ENCODE measurements around the gene MARVELD1. TPM values are rescaled to one million over a fixed set of nuclear protein-coding genes. Genes with fewer than 3 reads are reported as not detected.
A peak's percentile ranks its signal among the peaks of the same experiment; 100 is the strongest.

The MARVELD1 gene
- total RNA-seq, 1 donor from 2014 or later = 43.7 TPM

GRCh38 chr10:97729014-97729413 lies 15.5 kb downstream of the MARVELD1 start:
- H3K36me3 ChIP-seq = no peaks in the 10 kb centered on the region
- H3K27me3 ChIP-seq = no peaks in the 10 kb centered on the region
- no peak for DNase-seq (ENCODE audit: low spot score in 2 of 2)
- TF ChIP-seq CTCF (IDR thresholded peaks at IDR 0.05) = no peak
- H3K4me1 ChIP-seq = peaks cover 2 to 16% of the 10 kb centered on the region in 2 donors
- no peak overlapping the region for H3K4me3 ChIP-seq
- no peaks in the 10 kb centered on the region for H3K9me3 ChIP-seq
- H3K27ac ChIP-seq = no peak overlapping the region
- intact Hi-C loops (cut with DNase I) = no loop called here

GRCh38 chr10:97731346-97732051 lies 18.0 kb downstream of the MARVELD1 start:
- peaks cover 2 to 7% of the 10 kb centered on the region in 2 donors for H3K4me1 ChIP-seq
- peak; percentile 75 to 81 (median 81) for TF ChIP-seq CTCF (IDR thresholded peaks at IDR 0.05)
- H3K27me3 ChIP-seq = no peaks in the 10 kb centered on the region
- intact Hi-C loops (cut with DNase I) = loop anchor here (1.0 to 10.0 kb wide), 4 partner anchors 22 to 307 kb away; partner anchors contain the start of gene PGAM1
- H3K27ac ChIP-seq = no peak overlapping the region
- H3K9me3 ChIP-seq = no peaks in the 10 kb centered on the region
- H3K4me3 ChIP-seq = no peak overlapping the region
- DNase-seq (ENCODE audit: low spot score in 2 of 2) = peak in 1 of 2 donors; percentile 87
- H3K36me3 ChIP-seq = no peaks in the 10 kb centered on the region

GRCh38 chr10:97732052-97732359 lies 18.5 kb downstream of the MARVELD1 start:
- intact Hi-C loops (cut with DNase I) = loop anchor here (10.0 kb wide), 1 partner anchor 307 kb away; the partner anchor contains the start of gene PGAM1
- H3K36me3 ChIP-seq = no peaks in the 10 kb centered on the region
- H3K27me3 ChIP-seq = no peaks in the 10 kb centered on the region

GRCh38 chr10:97733256-97733655 lies 19.7 kb downstream of the MARVELD1 start:
- H3K36me3 ChIP-seq = no peaks in the 10 kb centered on the region
- peaks cover 5 to 9% of the 10 kb centered on the region in 2 donors for H3K4me1 ChIP-seq
- no peaks in the 10 kb centered on the region for H3K27me3 ChIP-seq
- intact Hi-C loops (cut with DNase I) = loop anchor here (10.0 kb wide), 1 partner anchor 308 kb away; the partner anchor contains the start of gene PGAM1
- no peak for TF ChIP-seq CTCF (IDR thresholded peaks at IDR 0.05)
- no peak overlapping the region for H3K27ac ChIP-seq
- H3K9me3 ChIP-seq = no peaks in the 10 kb centered on the region
- H3K4me3 ChIP-seq = no peak overlapping the region
- DNase-seq (ENCODE audit: low spot score in 2 of 2) = no peak

More at GRCh38 chr10:97732052-97732359, 18.5 kb downstream of the MARVELD1 start:
- no peak for DNase-seq (ENCODE audit: low spot score in 2 of 2)
- Histone ChIP-seq H3K4me3 (no peak overlapping the region), H3K4me1 (peaks cover 2 to 7% of the 10 kb centered on the region in 2 donors), H3K9me3 (no peaks in the 10 kb centered on the region), H3K27ac (no peak overlapping the region)
- no peak for TF ChIP-seq CTCF (IDR thresholded peaks at IDR 0.05)

- H3K36me3 ChIP-seq = no peaks in the 10 kb centered on the region
- H3K4me1 ChIP-seq = peaks cover 5 to 15% of the 10 kb centered on the region in 2 donors
- intact Hi-C loops (cut with DNase I) = loop anchor here (10.0 kb wide), 1 partner anchor 309 kb away; the partner anchor contains the start of gene PGAM1
- H3K9me3 ChIP-seq = no peaks in the 10 kb centered on the region
- no peak overlapping the region for H3K27ac ChIP-seq
- H3K27me3 ChIP-seq = no peaks in the 10 kb centered on the region
- H3K4me3 ChIP-seq = no peak overlapping the region
- no peak for TF ChIP-seq CTCF (IDR thresholded peaks at IDR 0.05)
- DNase-seq (ENCODE audit: low spot score in 2 of 2) = no peak
Observed at GRCh38 chr10:97734021-97734420, 20.5 kb downstream of the MARVELD1 start.
